H1 (cell line): ENCODE data around the gene APBA2. TPM values are rescaled to one million over a fixed set of nuclear protein-coding genes. Genes with fewer than 3 reads are reported as not detected.

Source experiments
- CTCF ChIA-PET: fragments of 300-600 bp; sonication (Branson Sonifier 250); formaldehyde crosslinking; loops from one replicate; lab custom pipeline; 2021; ENCODE audit not compliant: partially characterized antibody; lab: Charles Lee
- POLR2A ChIA-PET: fragments of 300-600 bp; sonication (Branson Sonifier 250); formaldehyde crosslinking; loops from one replicate; lab custom pipeline; 2021; ENCODE audit warnings: inconsistent platforms; ENCODE audit not compliant: partially characterized antibody; lab: Charles Lee
- DNase-seq, 2 experiments: peaks; one replicate each; pipeline versions ENCODE4 v3.0.0 to v3.0.0-alpha.2; 2010 to 2022; ENCODE audit warnings: low spot score in 2 of 2, low read depth in 1 of 2, mixed read lengths in 1 of 2
- FAIRE-seq: peaks from 2 replicates; lab custom pipeline; 2011; peaks lifted over from hg19 to GRCh38; lab: Jason Lieb, UNC
- H2AFZ ChIP-seq: 2 replicates; pipeline ENCODE4 v1.8.1; 2012; ENCODE audit warnings: low read length, inconsistent platforms
- H2AK5ac ChIP-seq: 2 replicates; pipeline ENCODE4 v1.6.1; 2013; ENCODE audit warnings: low read depth, low read length
- H2BK120ac ChIP-seq: replicated peaks from 2 replicates; pipeline ENCODE3; 2013; ENCODE audit warnings: low read depth, low read length, inconsistent platforms
- H2BK12ac ChIP-seq: 2 replicates; pipeline ENCODE4 v1.6.1; 2013; ENCODE audit warnings: low read depth, low read length
- H2BK15ac ChIP-seq: 2 replicates; pipeline ENCODE4 v1.6.1; 2013; ENCODE audit warnings: low read length
- H2BK20ac ChIP-seq: 2 replicates; pipeline ENCODE4 v1.6.1; 2013; ENCODE audit warnings: low read length
- H2BK5ac ChIP-seq: 2 replicates; pipeline ENCODE4 v1.6.1; 2013; ENCODE audit warnings: low read depth, low read length
- H3K14ac ChIP-seq: 2 replicates; pipeline ENCODE4 v1.6.1; 2013; ENCODE audit warnings: inconsistent platforms; ENCODE audit not compliant: insufficient read length
- H3K18ac ChIP-seq: 2 replicates; pipeline ENCODE4 v1.6.1; 2013; ENCODE audit warnings: low read length; ENCODE audit errors: extremely low read depth
- H3K23ac ChIP-seq: 2 replicates; pipeline ENCODE4 v1.6.1; 2013; ENCODE audit warnings: inconsistent platforms; ENCODE audit not compliant: insufficient read length
- H3K23me2 ChIP-seq: 2 replicates; pipeline ENCODE4 v1.6.1; 2013; ENCODE audit warnings: low read depth, low read length
- H3K27ac ChIP-seq: 2 replicates; pipeline ENCODE4 v1.6.1; 2011; ENCODE audit warnings: low read depth, low read length, inconsistent platforms
- H3K27me3 ChIP-seq, 4 experiments: replicated peaks in 1 of 4; 1 replicate in 1 of 4; 2 replicates in 3 of 4; pipeline versions ENCODE4 v1.6.1 to v1.8.1; 2011 to 2013; ENCODE audit warnings: low read length in 3 of 4, mild to moderate bottlenecking in 3 of 4, inconsistent platforms in 2 of 4, mixed read lengths in 2 of 4, moderate library complexity in 1 of 4; ENCODE audit not compliant: control insufficient read depth in 3 of 4, insufficient read depth in 3 of 4; ENCODE audit errors: extremely low read depth in 1 of 4
- H3K36me3 ChIP-seq, 4 experiments: 2 replicates each; pipeline versions ENCODE4 v1.6.1 to v1.8.1; 2011 to 2013; ENCODE audit warnings: mild to moderate bottlenecking in 4 of 4, low read length in 3 of 4, moderate library complexity in 2 of 4, control low read depth in 1 of 4, inconsistent platforms in 1 of 4; ENCODE audit not compliant: insufficient read depth in 4 of 4, control insufficient read depth in 2 of 4
- H3K4ac ChIP-seq: replicated peaks from 2 replicates; pipeline ENCODE3; 2013; ENCODE audit warnings: low read length, low read depth, mixed read lengths, inconsistent platforms; ENCODE audit not compliant: insufficient read length
- H3K4me1 ChIP-seq, 4 experiments: replicated peaks in 1 of 4; 1 replicate in 1 of 4; 2 replicates in 3 of 4; pipeline versions ENCODE4 v1.6.1 to v1.8.1; 2011 to 2013; ENCODE audit warnings: low read length in 3 of 4, inconsistent platforms in 2 of 4, mixed read lengths in 1 of 4; ENCODE audit not compliant: insufficient read depth in 4 of 4, control insufficient read depth in 3 of 4
- H3K4me2 ChIP-seq, 2 experiments: 2 replicates each; pipeline versions ENCODE4 v1.6.1 to v1.8.1; 2011 to 2013; ENCODE audit warnings: low read depth in 2 of 2, low read length in 2 of 2, control low read depth in 1 of 2, inconsistent platforms in 1 of 2, mild to moderate bottlenecking in 1 of 2; ENCODE audit not compliant: insufficient read depth in 1 of 2
- H3K4me3 ChIP-seq, 4 experiments: fragments of 200-600, 300-600 bp in 1 of 4; sonication (generic), shearing (Covaris generic), sonication (Bioruptor Twin) in 1 of 4; 2 replicates each; pipeline versions ENCODE4 v1.5.1 to v1.8.1; 2011 to 2016; ENCODE audit warnings: low read length in 4 of 4, low read depth in 3 of 4, control low read depth in 2 of 4, inconsistent platforms in 2 of 4, mild to moderate bottlenecking in 2 of 4, mixed read lengths in 1 of 4, moderate library complexity in 1 of 4; ENCODE audit not compliant: insufficient read depth in 2 of 4; ENCODE audit errors: extremely low read depth in 1 of 4
- H3K56ac ChIP-seq: replicated peaks from 2 replicates; pipeline ENCODE3; 2013; ENCODE audit warnings: low read depth, mild to moderate bottlenecking, mixed read lengths, low read length, inconsistent platforms; ENCODE audit not compliant: insufficient read length
- H3K79me1 ChIP-seq: 2 replicates; pipeline ENCODE4 v1.6.1; 2013; ENCODE audit warnings: low read depth, low read length, control low read depth
- H3K79me2 ChIP-seq, 2 experiments: 2 replicates each; pipeline versions ENCODE4 v1.6.1 to v1.8.1; 2012 to 2013; ENCODE audit warnings: low read length in 2 of 2, mild to moderate bottlenecking in 2 of 2, inconsistent platforms in 1 of 2; ENCODE audit not compliant: insufficient read depth in 2 of 2, control insufficient read depth in 1 of 2
- H3K9ac ChIP-seq, 4 experiments: replicated peaks in 1 of 4; 1 replicate in 1 of 4; 2 replicates in 3 of 4; pipeline versions ENCODE4 v1.6.1 to v1.8.1; 2011 to 2013; ENCODE audit warnings: low read depth in 3 of 4, low read length in 3 of 4, control low read depth in 2 of 4, mild to moderate bottlenecking in 2 of 4, moderate library complexity in 2 of 4, inconsistent platforms in 1 of 4; ENCODE audit errors: extremely low read depth in 1 of 4
- H3K9me3 ChIP-seq, 2 experiments: 2 replicates each; pipeline versions ENCODE4 v1.6.1 to v1.8.1; 2012 to 2013; ENCODE audit warnings: mild to moderate bottlenecking in 2 of 2, moderate library complexity in 2 of 2, control low read depth in 1 of 2, inconsistent platforms in 1 of 2, low read depth in 1 of 2, low read length in 1 of 2, mixed read lengths in 1 of 2; ENCODE audit not compliant: insufficient read depth in 2 of 2
- H4K20me1 ChIP-seq, 2 experiments: replicated peaks in 1 of 2; 2 replicates each; pipeline versions ENCODE3 to v1.8.1; 2011 to 2013; ENCODE audit warnings: inconsistent platforms in 2 of 2, low read length in 2 of 2, mild to moderate bottlenecking in 1 of 2; ENCODE audit not compliant: insufficient read depth in 2 of 2, control insufficient read depth in 1 of 2
- H4K5ac ChIP-seq: 2 replicates; pipeline ENCODE4 v1.6.1; 2013; ENCODE audit warnings: low read length, low read depth, mixed read lengths, inconsistent platforms; ENCODE audit not compliant: insufficient read length
- H4K8ac ChIP-seq: 2 replicates; pipeline ENCODE4 v1.8.0; 2013; ENCODE audit warnings: mild to moderate bottlenecking, moderate library complexity, low read length, inconsistent platforms; ENCODE audit not compliant: insufficient read depth; ENCODE audit errors: extremely low read depth
- H4K91ac ChIP-seq: replicated peaks from 2 replicates; pipeline ENCODE3; 2013; ENCODE audit warnings: low read length, mixed read lengths, inconsistent platforms; ENCODE audit not compliant: insufficient read length
- ATF3 ChIP-seq: IDR thresholded peaks from 2 replicates; pipeline ENCODE4 v1.6.1; 2011; ENCODE audit warnings: low read depth, mild to moderate bottlenecking, low read length; ENCODE audit not compliant: insufficient read depth
- BACH1 ChIP-seq: IDR thresholded peaks from 2 replicates; pipeline ENCODE4 v1.6.1; 2012; ENCODE audit warnings: low read length, improper control_type of control experiment
- BCL11A ChIP-seq, 2 experiments: IDR thresholded peaks; one replicate each; pipeline ENCODE4 v1.6.1; 2011; ENCODE audit warnings: low read depth in 2 of 2, low read length in 2 of 2, mild to moderate bottlenecking in 2 of 2
- CHD2 ChIP-seq: IDR thresholded peaks from 2 replicates; pipeline ENCODE4 v1.6.1; 2012; ENCODE audit warnings: low read length, improper control_type of control experiment
- HDAC2 ChIP-seq, 2 experiments: fragments of 300-600 bp in 1 of 2; sonication (generic) in 1 of 2; IDR thresholded peaks; 2 replicates each; pipeline ENCODE4 v1.6.1; 2011 to 2012; ENCODE audit warnings: low read depth in 2 of 2, low read length in 2 of 2, mild to moderate bottlenecking in 2 of 2, moderate library complexity in 2 of 2, borderline replicate concordance in 1 of 2, inconsistent platforms in 1 of 2
- KDM1A ChIP-seq: fragments of 200-600, 300-600 bp; sonication (generic); IDR thresholded peaks from 2 replicates; pipeline ENCODE4 v1.7.1; 2016; ENCODE audit warnings: mild to moderate bottlenecking, low read length, borderline replicate concordance
- MAFK ChIP-seq: IDR thresholded peaks from 2 replicates; pipeline ENCODE4 v1.6.1; 2012; ENCODE audit warnings: low read depth, mild to moderate bottlenecking, improper control_type of control experiment, low read length
- NRF1 ChIP-seq: IDR thresholded peaks from 2 replicates; pipeline ENCODE4 v1.6.1; 2011; ENCODE audit warnings: mild to moderate bottlenecking, low read depth, low read length, improper control_type of control experiment
- SIN3A ChIP-seq, 2 experiments: IDR thresholded peaks in 1 of 2; conservative IDR thresholded peaks in 1 of 2; 2 replicates each; pipeline ENCODE4 v1.6.1; 2011 to 2012; ENCODE audit warnings: low read length in 2 of 2, improper control_type of control experiment in 1 of 2, low read depth in 1 of 2, mild to moderate bottlenecking in 1 of 2
- USF2 ChIP-seq: IDR thresholded peaks from 2 replicates; pipeline ENCODE4 v1.6.1; 2011; ENCODE audit warnings: low read length, improper control_type of control experiment
- ZNF274 ChIP-seq: IDR thresholded peaks from 2 replicates; pipeline ENCODE4 v1.7.0; 2012; ENCODE audit warnings: low read length, borderline replicate concordance; ENCODE audit errors: extremely low read depth
- WGBS, 2 experiments: shearing (Covaris generic) in 1 of 2; methylation state at CpG; one replicate each; pipeline versions ENCODE4 v1.1.6 to v1.1.7; 2013 to 2015; ENCODE audit warnings: low lambda C conversion rate in 2 of 2, mixed read lengths in 2 of 2, inconsistent platforms in 1 of 2, low coverage in 1 of 2, missing lambda C conversion rate in 1 of 2; ENCODE audit not compliant: insufficient replicate concordance in 2 of 2, insufficient coverage in 1 of 2, insufficient read length in 1 of 2; ENCODE audit errors: extremely low coverage in 1 of 2, missing lambda C conversion rate in 1 of 2; 5-methylcytosine and 5-hydroxymethylcytosine counted together
- polyA plus RNA-seq, 7 experiments: library from polyadenylated mRNA; depleted of rRNA in 3 of 7; stranded (reverse) in 5 of 7; unstranded in 2 of 7; fragments of >200 nt in 5 of 7; fragments of 200-250 nt in 2 of 7; gene quantifications; 1 replicate in 5 of 7; 2 replicates in 1 of 7; 4 replicates in 1 of 7; pipeline versions ENCODE4 v1.2.1 to v1.2.3, GENCODE V29; 2011 to 2013; ENCODE audit warnings: missing spikeins in 2 of 7, mixed read lengths in 2 of 7
- total RNA-seq: library from RNA; stranded (reverse); fragmentation: NEBNext Ultra II Directional; extraction: Animal tissue kit (Norgen Biotek cat#: 25700); gene quantifications from 2 replicates; pipeline ENCODE4 v1.2.1, GENCODE V29; 2021

Gene APBA2
- total and polyA plus RNA-seq, 2 of the 8 experiments (the other 6 are each of a cell fraction or from before 2014, with no cell fraction given), result 15.5 to 19.0 TPM

DNA sequence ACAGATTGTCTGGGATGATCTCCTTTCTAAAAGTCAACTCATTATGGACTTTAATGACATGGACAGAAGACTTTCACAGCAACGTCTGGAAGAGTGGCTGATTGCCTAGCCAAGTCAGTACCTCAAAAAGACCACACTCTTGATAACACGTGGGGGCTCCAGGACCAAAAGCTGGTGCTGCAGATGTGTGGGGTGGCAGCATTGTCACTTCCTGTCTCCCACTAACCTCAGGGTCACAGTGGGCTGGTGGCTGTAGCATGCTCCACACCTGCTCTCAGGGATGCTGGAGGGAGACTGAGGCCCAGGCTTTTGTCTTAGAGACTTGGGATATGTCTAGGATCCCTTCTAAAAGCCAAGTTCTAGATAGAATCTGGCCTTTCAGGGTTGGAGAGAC is 118.1 kb downstream of the APBA2 start:
- Histone ChIP-seq H3K27ac (no peak overlapping the region), H2BK15ac (no peak overlapping the region; the same call in 1 of the 2 replicates), H3K4me1 (no peaks in the 10 kb centered on the region; a peak in 1 of 7 replicates), H4K20me1 (no peaks in the 10 kb centered on the region), H2BK20ac (no peak overlapping the region), H3K36me3 (no peaks in the 10 kb centered on the region), H3K56ac (no peak overlapping the region), H3K23ac (no peak overlapping the region), H2AK5ac (no peak overlapping the region), H4K8ac (no peak overlapping the region; the same call in 1 of the 2 replicates), H3K27me3 (no peaks in the 10 kb centered on the region), H3K9me3 (0 out of 4 replicates have a peak, but pooled peaks cover 0 to 3% of the 10 kb centered on the region in 2 experiments), H2BK5ac (no peak overlapping the region), H3K4me2 (no peak overlapping the region), H3K9ac (no peak overlapping the region), H3K18ac (no peak overlapping the region), H3K23me2 (no peaks in the 10 kb centered on the region; the same call in 1 of the 2 replicates), H3K79me1 (no peaks in the 10 kb centered on the region; the same call in 1 of the 2 replicates), H3K4me3 (no peak overlapping the region), H4K5ac (no peak overlapping the region), H2AFZ (no peak overlapping the region), H2BK120ac (no peak overlapping the region), H3K79me2 (no peaks in the 10 kb centered on the region), H3K14ac (no peak overlapping the region), H4K91ac (no peak overlapping the region), H3K4ac (no peak overlapping the region), H2BK12ac (no peak overlapping the region)
- 92% methylated on average over 2 of the region's 2 CpGs; no CpG with 5 or more reads in 1 of the 2 experiments for WGBS, 2 experiments
- POLR2A ChIA-PET, result no interaction called here
- no peak for TF ChIP-seq HDAC2 (IDR thresholded peaks at IDR 0.05; ENCODE audit: borderline replicate concordance in 1 of 2, low read depth in 2 of 2, low read length in 2 of 2)
- no peak for TF ChIP-seq ATF3
- TF ChIP-seq BCL11A (IDR thresholded peaks at IDR 0.05; ENCODE audit: low read depth in 2 of 2, low read length in 2 of 2), result no peak
- no peak for TF ChIP-seq KDM1A
- no peak for TF ChIP-seq BACH1
- TF ChIP-seq NRF1, result no peak
- no peak for TF ChIP-seq ZNF274
- TF ChIP-seq MAFK, result no peak
- TF ChIP-seq USF2, result no peak
- no peak for TF ChIP-seq CHD2
- TF ChIP-seq SIN3A (conservative IDR thresholded peaks at IDR 0.05 in 1 of 2, IDR thresholded peaks at IDR 0.05 in 1 of 2; ENCODE audit: low read depth in 1 of 2, low read length in 2 of 2), result no peak
- CTCF ChIA-PET, result interaction anchor here (0.7 to 1.0 kb wide), 2 partner anchors 83 to 86 kb away, joined by 3 read pairs; no protein-coding TSS in a partner anchor
- no peak for FAIRE-seq
- DNase-seq, result no peak
